Hepatocyte (in vitro differentiated cells): Measurements from ENCODE around the gene CCDC82. TPM values are rescaled to one million over a fixed set of nuclear protein-coding genes. Genes with fewer than 3 reads are reported as not detected.

ENCODE experiments used
- DNase-seq: peaks from one replicate; pipeline ENCODE4 v3.0.0-alpha.2; 2016; ENCODE audit warnings: low spot score
- H2AFZ ChIP-seq: fragments of 200-600 bp; sonication (generic); 2 replicates; pipeline ENCODE4 v1.6.0; 2016; ENCODE audit warnings: antibody characterized with exemption, mild to moderate bottlenecking
- H3K27ac ChIP-seq: fragments of 200-600 bp; sonication (generic); 2 replicates; pipeline ENCODE4 v1.5.1; 2016; ENCODE audit warnings: mild to moderate bottlenecking
- H3K27me3 ChIP-seq: fragments of 200-600 bp; sonication (generic); 2 replicates; pipeline ENCODE4 v1.6.1; 2016
- H3K36me3 ChIP-seq: fragments of 200-600 bp; sonication (generic); replicated peaks from 2 replicates; pipeline ENCODE4 v1.5.1; 2016; ENCODE audit warnings: low read depth; ENCODE audit not compliant: insufficient read depth
- H3K4me1 ChIP-seq: fragments of 200-600 bp; sonication (generic); 2 replicates; pipeline ENCODE4 v1.5.1; 2016; ENCODE audit warnings: mild to moderate bottlenecking, moderate library complexity; ENCODE audit not compliant: insufficient read depth
- H3K4me2 ChIP-seq: fragments of 200-600 bp; sonication (generic); 2 replicates; pipeline ENCODE4 v1.6.0; 2016
- H3K4me3 ChIP-seq: fragments of 200-600 bp; sonication (generic); 2 replicates; pipeline ENCODE4 v1.5.1; 2016; ENCODE audit warnings: mild to moderate bottlenecking
- H3K79me2 ChIP-seq: fragments of 200-600 bp; sonication (generic); 2 replicates; pipeline ENCODE4 v1.6.0; 2017; ENCODE audit warnings: mild to moderate bottlenecking
- H3K9me2 ChIP-seq: fragments of 200-600 bp; sonication (generic); replicated peaks from 2 replicates; pipeline ENCODE4 v1.6.0; 2017; ENCODE audit warnings: mild to moderate bottlenecking; ENCODE audit not compliant: insufficient read depth
- H3K9me3 ChIP-seq: fragments of 200-600 bp; sonication (generic); 2 replicates; pipeline ENCODE4 v1.5.1; 2016; ENCODE audit warnings: low read depth, mild to moderate bottlenecking
- H4K20me1 ChIP-seq: fragments of 200-600 bp; sonication (generic); 2 replicates; pipeline ENCODE4 v1.6.0; 2016; ENCODE audit warnings: mild to moderate bottlenecking; ENCODE audit not compliant: insufficient read depth, poor library complexity, severe bottlenecking
- CTCF ChIP-seq: fragments of 200-600 bp; sonication (generic); IDR thresholded peaks from 2 replicates; pipeline ENCODE4 v1.5.1; 2016; ENCODE audit warnings: antibody characterized with exemption, mild to moderate bottlenecking; ENCODE audit not compliant: poor library complexity
- EZH2 ChIP-seq: fragments of 200-600 bp; sonication (generic); IDR thresholded peaks from 2 replicates; pipeline ENCODE4 v1.6.1; 2016; ENCODE audit warnings: antibody characterized with exemption, mild to moderate bottlenecking, borderline replicate concordance
- EZH2phosphoT487 ChIP-seq: fragments of 200-600 bp; sonication (generic); IDR thresholded peaks from one replicate; pipeline ENCODE4 v1.6.1; 2018; ENCODE audit warnings: antibody characterized with exemption, mild to moderate bottlenecking, low read depth, moderate library complexity; ENCODE audit not compliant: unreplicated experiment, severe bottlenecking
- WGBS: methylation state at CpG from one replicate; pipeline ENCODE4 v1.1.6; 2016; ENCODE audit warnings: low lambda C conversion rate; ENCODE audit errors: missing lambda C conversion rate; 5-methylcytosine and 5-hydroxymethylcytosine counted together
- microRNA counts: library from miRNA; unstranded; fragments of <30 nt; microRNA quantifications from one replicate; lab custom pipeline; 2017
- microRNA-seq: library from miRNA; unstranded; fragments of <30 nt; microRNA quantifications from one replicate; pipeline ENCODE4, GENCODE V29; 2017
- polyA plus RNA-seq: library from polyadenylated mRNA; unstranded; fragments of >200 nt; fragmentation: Nextera tagmentation; extraction: Ambion mirVana; gene quantifications from 2 replicates; pipeline ENCODE4 v1.2.1, GENCODE V29; 2016
- small RNA-seq: library from RNA; depleted of rRNA; stranded (forward); fragments of <200 nt; gene quantifications from one replicate; pipeline ENCODE3, GENCODE V24; 2014
- total RNA-seq: library from RNA; depleted of rRNA; stranded (reverse); fragments of >200 nt; gene quantifications from 2 replicates; pipeline ENCODE4 v1.2.3, GENCODE V29; 2014

CCDC82 gene
- total and polyA plus RNA-seq, 2 experiments from 2014 or later, result 12.7 to 16.3 TPM

GRCh38 chr11:96306600-96306932 lies 83.1 kb downstream of the CCDC82 start:
- H4K20me1 ChIP-seq, result no peaks in the 10 kb centered on the region
- H3K27me3 ChIP-seq, result no peaks in the 10 kb centered on the region
- peaks cover 53% of the 10 kb centered on the region for H3K4me1 ChIP-seq
- H3K36me3 ChIP-seq, result no peaks in the 10 kb centered on the region
- no peaks in the 10 kb centered on the region for H3K9me3 ChIP-seq
- no peak overlapping the region for H3K4me3 ChIP-seq
- TF ChIP-seq EZH2 (no peak), EZH2phosphoT487 (no peak), CTCF (no peak)
- WGBS, result 21% methylated on average over 3 of the region's 3 CpGs
- peak overlapping the region; percentile 74 for H3K4me2 ChIP-seq
- H2AFZ ChIP-seq, result no peak overlapping the region
- H3K9me2 ChIP-seq, result no peaks in the 10 kb centered on the region
- peak overlapping the region; percentile 83 for H3K27ac ChIP-seq
- peaks cover 72% of the 10 kb centered on the region for H3K79me2 ChIP-seq
- DNase-seq, result no peak

- peak overlapping the region; percentile 74 for H3K4me2 ChIP-seq
These were observed 83.6 kb downstream of the CCDC82 start for GRCh38 chr11:96306071-96306470.

GRCh38 chr11:96303980-96304379 lies 85.7 kb downstream of the CCDC82 start:
- H3K27ac ChIP-seq, result peak overlapping the region; percentile 28
- H3K9me2 ChIP-seq, result no peaks in the 10 kb centered on the region
- no peak overlapping the region for H2AFZ ChIP-seq
- H3K4me2 ChIP-seq, result no peak overlapping the region
- no peak overlapping the region for H3K4me3 ChIP-seq
- no peaks in the 10 kb centered on the region for H3K9me3 ChIP-seq
- H3K27me3 ChIP-seq, result no peaks in the 10 kb centered on the region
- H3K4me1 ChIP-seq, result peaks cover 38% of the 10 kb centered on the region
- 58% methylated on average over 3 of the region's 3 CpGs for WGBS
- no peak for TF ChIP-seq EZH2
- TF ChIP-seq EZH2phosphoT487, result no peak
- H3K36me3 ChIP-seq, result no peaks in the 10 kb centered on the region
- DNase-seq, result no peak
- H4K20me1 ChIP-seq, result no peaks in the 10 kb centered on the region
- H3K79me2 ChIP-seq, result peaks cover 79% of the 10 kb centered on the region

More at GRCh38 chr11:96306071-96306470, 83.6 kb downstream of the CCDC82 start:
- no peaks in the 10 kb centered on the region for H3K9me2 ChIP-seq
- no peaks in the 10 kb centered on the region for H3K9me3 ChIP-seq
- peak overlapping the region; percentile 83 for H3K27ac ChIP-seq
- peaks cover 49% of the 10 kb centered on the region for H3K4me1 ChIP-seq
- no peaks in the 10 kb centered on the region for H4K20me1 ChIP-seq
- TF ChIP-seq EZH2, result no peak
- TF ChIP-seq CTCF, result no peak
- TF ChIP-seq EZH2phosphoT487, result no peak
- H3K36me3 ChIP-seq, result no peaks in the 10 kb centered on the region
- H3K27me3 ChIP-seq, result no peaks in the 10 kb centered on the region
- 80% methylated on average over 1 of the region's 1 CpG for WGBS
- no peak for DNase-seq
- no peak overlapping the region for H2AFZ ChIP-seq
- H3K79me2 ChIP-seq, result peaks cover 77% of the 10 kb centered on the region
- H3K4me3 ChIP-seq, result no peak overlapping the region

GRCh38 chr11:96303064-96303463 lies 86.6 kb downstream of the CCDC82 start:
- peaks cover 72% of the 10 kb centered on the region for H3K79me2 ChIP-seq
- peak; percentile 48 for DNase-seq

More at GRCh38 chr11:96303064-96303463, 86.6 kb downstream of the CCDC82 start:
- Histone ChIP-seq H4K20me1 (no peaks in the 10 kb centered on the region), H2AFZ (no peak overlapping the region), H3K27me3 (no peaks in the 10 kb centered on the region), H3K9me3 (no peaks in the 10 kb centered on the region), H3K27ac (peak overlapping the region; percentile 38), H3K4me3 (no peak overlapping the region), H3K4me1 (peaks cover 34% of the 10 kb centered on the region), H3K4me2 (peak overlapping the region; percentile 30), H3K9me2 (no peaks in the 10 kb centered on the region), H3K36me3 (no peaks in the 10 kb centered on the region)
- TF ChIP-seq CTCF (no peak), EZH2phosphoT487 (no peak), EZH2 (no peak)
- 61% methylated on average over 1 of the region's 1 CpG for WGBS

MicroRNA genes within 50 kb of the gene (microRNA counts, 767-probe panel; counts per million panel counts)
- not detected for microRNA hsa-miR-1260b (lab: Ali Mortazavi, UCI)

Small RNA genes within 50 kb of the gene (microRNA-seq; reads per million reads assigned to microRNA genes)
- gene MIR1260B, result 1.8 reads per million

Small RNA genes within 50 kb of the gene (small RNA-seq; reads per million reads assigned to genes)
- gene MIR1260B, result not detected

Other genes starting within 250 kb of the CCDC82 start
- 14.0 and 15.3 TPM in 2 replicates for gene MAML2, start 46.7 kb downstream of the CCDC82 start, total RNA-seq
- 4.7 and 5.8 TPM in 2 replicates for gene MAML2, start 46.7 kb downstream of the CCDC82 start, polyA plus RNA-seq
- 8.4 and 9.5 TPM in 2 replicates for gene JRKL, start 101 bp upstream of the CCDC82 start, total RNA-seq
- 5.4 and 5.5 TPM in 2 replicates for gene JRKL, start 101 bp upstream of the CCDC82 start, polyA plus RNA-seq